ENCODE measurements around the gene SERPINA4.

DNA sequence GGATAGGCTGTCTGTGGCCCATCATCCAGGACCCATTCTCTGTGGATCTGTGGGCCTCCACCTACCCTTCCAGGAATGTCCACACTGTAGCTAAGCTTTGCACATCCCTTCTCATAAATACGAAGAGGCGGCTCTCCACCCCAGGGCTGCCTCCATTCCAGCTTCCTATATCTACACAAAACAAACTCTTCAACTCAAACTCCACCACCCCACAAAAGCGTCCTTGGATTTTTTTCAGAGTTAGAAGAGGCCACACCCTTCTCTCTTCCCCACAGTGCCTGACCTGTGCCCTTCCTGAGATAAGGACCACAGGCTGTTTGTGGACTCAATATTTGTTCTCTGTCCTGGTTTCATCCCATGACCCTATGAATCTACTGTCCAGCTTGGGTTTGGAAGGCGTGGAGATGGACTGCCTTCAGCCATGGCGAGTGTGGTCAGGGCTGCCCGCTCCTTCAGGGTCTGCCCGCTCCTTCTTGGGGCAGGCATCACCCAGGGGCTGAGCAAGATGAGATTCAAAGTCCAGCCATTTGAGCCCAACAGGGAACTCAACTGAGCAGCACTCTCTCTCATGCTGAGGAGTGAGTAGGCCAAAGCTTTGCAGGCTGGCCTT, 39.0 kb upstream of the SERPINA4 start:
- TF ChIP-seq POLR2A (IDR thresholded peaks at IDR 0.05; ENCODE audit: control extremely low read depth in 1 of 2, low read depth in 2 of 2, low read length in 2 of 2) (no peak), EP300 (IDR thresholded peaks at IDR 0.05; ENCODE audit: borderline replicate concordance in 1 of 2, low read depth in 2 of 2, low read length in 2 of 2) (no peak), ZNF274 (IDR thresholded peaks at IDR 0.05; ENCODE audit: borderline replicate concordance, extremely low read depth, low read length) (no peak), POLR2AphosphoS5 (IDR thresholded peaks at IDR 0.05; ENCODE audit: low read depth, low read length) (no peak), GTF2F1 (IDR thresholded peaks at IDR 0.05; ENCODE audit: borderline replicate concordance, low read depth, low read length) (no peak), SIN3A (conservative IDR thresholded peaks at IDR 0.05 in 1 of 2, IDR thresholded peaks at IDR 0.05 in 1 of 2; ENCODE audit: low read depth in 1 of 2, low read length in 2 of 2) (no peak), EZH2 (IDR thresholded peaks at IDR 0.05; ENCODE audit: low read depth, low read length, severe bottlenecking) (no peak)
- TF ChIP-seq, protein P1, sequence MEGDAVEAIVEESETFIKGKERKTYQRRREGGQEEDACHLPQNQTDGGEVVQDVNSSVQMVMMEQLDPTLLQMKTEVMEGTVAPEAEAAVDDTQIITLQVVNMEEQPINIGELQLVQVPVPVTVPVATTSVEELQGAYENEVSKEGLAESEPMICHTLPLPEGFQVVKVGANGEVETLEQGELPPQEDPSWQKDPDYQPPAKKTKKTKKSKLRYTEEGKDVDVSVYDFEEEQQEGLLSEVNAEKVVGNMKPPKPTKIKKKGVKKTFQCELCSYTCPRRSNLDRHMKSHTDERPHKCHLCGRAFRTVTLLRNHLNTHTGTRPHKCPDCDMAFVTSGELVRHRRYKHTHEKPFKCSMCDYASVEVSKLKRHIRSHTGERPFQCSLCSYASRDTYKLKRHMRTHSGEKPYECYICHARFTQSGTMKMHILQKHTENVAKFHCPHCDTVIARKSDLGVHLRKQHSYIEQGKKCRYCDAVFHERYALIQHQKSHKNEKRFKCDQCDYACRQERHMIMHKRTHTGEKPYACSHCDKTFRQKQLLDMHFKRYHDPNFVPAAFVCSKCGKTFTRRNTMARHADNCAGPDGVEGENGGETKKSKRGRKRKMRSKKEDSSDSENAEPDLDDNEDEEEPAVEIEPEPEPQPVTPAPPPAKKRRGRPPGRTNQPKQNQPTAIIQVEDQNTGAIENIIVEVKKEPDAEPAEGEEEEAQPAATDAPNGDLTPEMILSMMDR (IDR thresholded peaks at IDR 0.05; ENCODE audit: control extremely low read depth in 1 of 3, insufficient read depth in 1 of 3, low read depth in 1 of 3, low read length in 3 of 3) = no peak

Data from H1 (cell line).